H1 (cell line): ENCODE results near the gene RAD51B. TPM values are rescaled to one million over a fixed set of nuclear protein-coding genes. Genes with fewer than 3 reads are reported as not detected.

Experiments
- CHD7 ChIP-seq: fragments of 300-600 bp; sonication (generic); IDR thresholded peaks from 2 replicates; pipeline ENCODE4 v1.7.1; 2012; ENCODE audit warnings: low read length, moderate library complexity, mild to moderate bottlenecking, inconsistent platforms; ENCODE audit not compliant: insufficient replicate concordance
- NANOG ChIP-seq: IDR thresholded peaks from 2 replicates; pipeline ENCODE4 v1.6.1; 2011; ENCODE audit warnings: low read length, low read depth, mild to moderate bottlenecking, inconsistent platforms; ENCODE audit not compliant: insufficient read depth, poor library complexity, severe bottlenecking
- SAP30 ChIP-seq: fragments of 300-600 bp; sonication (generic); IDR thresholded peaks from 2 replicates; pipeline ENCODE4 v1.7.1; 2012; ENCODE audit warnings: low read length, moderate library complexity, mild to moderate bottlenecking, inconsistent platforms; ENCODE audit not compliant: insufficient read depth, insufficient replicate concordance
- polyA plus RNA-seq, 7 experiments: library from polyadenylated mRNA; depleted of rRNA in 3 of 7; stranded (reverse) in 5 of 7; unstranded in 2 of 7; fragments of >200 nt in 5 of 7; fragments of 200-250 nt in 2 of 7; gene quantifications; 1 replicate in 5 of 7; 2 replicates in 1 of 7; 4 replicates in 1 of 7; pipeline versions ENCODE4 v1.2.1 to v1.2.3, GENCODE V29; 2011 to 2013; ENCODE audit warnings: missing spikeins in 2 of 7, mixed read lengths in 2 of 7
- total RNA-seq: library from RNA; stranded (reverse); fragmentation: NEBNext Ultra II Directional; extraction: Animal tissue kit (Norgen Biotek cat#: 25700); gene quantifications from 2 replicates; pipeline ENCODE4 v1.2.1, GENCODE V29; 2021

The RAD51B gene
- total and polyA plus RNA-seq, 2 of the 8 experiments (the other 6 are each of a cell fraction or from before 2014, with no cell fraction given), result 3.9 to 14.9 TPM

GRCh38 chr14:68278576-68279436, 459.2 kb downstream of the RAD51B start (continued):
- TF ChIP-seq CHD7 (no peak), NANOG (no peak), SAP30 (no peak)
